Neuronal stem cell (in vitro differentiated cells): ENCODE data around the gene DOCK4.

Experiments used
- DNase-seq: peaks from one replicate; pipeline ENCODE4 v3.0.0-alpha.2; 2013; ENCODE audit warnings: low spot score
- H2AFZ ChIP-seq: one replicate; pipeline ENCODE4 v1.6.1; 2013; ENCODE audit warnings: mild to moderate bottlenecking, low read length, inconsistent platforms
- H2AK5ac ChIP-seq: 2 replicates; pipeline ENCODE4 v1.6.1; 2013; ENCODE audit warnings: low read depth, mild to moderate bottlenecking, inconsistent platforms, low read length, moderate library complexity, mixed read lengths
- H2BK120ac ChIP-seq: 2 replicates; pipeline ENCODE4 v1.6.1; 2013; ENCODE audit warnings: low read depth, mild to moderate bottlenecking, inconsistent platforms, low read length, moderate library complexity, mixed read lengths
- H2BK12ac ChIP-seq: one replicate; pipeline ENCODE4 v1.6.1; 2013; ENCODE audit warnings: low read length, inconsistent platforms
- H2BK15ac ChIP-seq: 2 replicates; pipeline ENCODE4 v1.6.1; 2013; ENCODE audit warnings: mild to moderate bottlenecking, low read length, inconsistent platforms, mixed read lengths
- H2BK5ac ChIP-seq: one replicate; pipeline ENCODE4 v1.6.1; 2013; ENCODE audit warnings: inconsistent platforms, mild to moderate bottlenecking, low read length, moderate library complexity
- H3K14ac ChIP-seq: one replicate; pipeline ENCODE4 v1.6.1; 2013; ENCODE audit warnings: low read length, inconsistent platforms
- H3K18ac ChIP-seq: 2 replicates; pipeline ENCODE4 v1.6.1; 2013; ENCODE audit warnings: low read length, inconsistent platforms
- H3K23ac ChIP-seq: 2 replicates; pipeline ENCODE4 v1.6.1; 2013; ENCODE audit warnings: low read depth, mild to moderate bottlenecking, mixed read lengths, low read length, inconsistent platforms; ENCODE audit not compliant: poor library complexity
- H3K27ac ChIP-seq: replicated peaks from 3 replicates; pipeline ENCODE4 v1.5.1; 2013; ENCODE audit warnings: low read length, inconsistent platforms
- H3K27me3 ChIP-seq, 3 experiments: 2 replicates each; pipeline ENCODE4 v1.6.1; 2013; ENCODE audit warnings: low read length in 3 of 3, mild to moderate bottlenecking in 2 of 3, inconsistent platforms in 1 of 3, low read depth in 1 of 3, mixed read lengths in 1 of 3, moderate library complexity in 1 of 3; ENCODE audit not compliant: control insufficient read depth in 3 of 3, insufficient read depth in 3 of 3
- H3K36me3 ChIP-seq, 2 donors: replicated peaks in 1 of 2; 2 replicates each; pipeline ENCODE4 v1.6.1; 2013; ENCODE audit warnings: low read length in 2 of 2; ENCODE audit not compliant: control insufficient read depth in 2 of 2, insufficient read depth in 2 of 2
- H3K4ac ChIP-seq: 2 replicates; pipeline ENCODE4 v1.6.1; 2013; ENCODE audit warnings: inconsistent platforms, mild to moderate bottlenecking, low read length, moderate library complexity
- H3K4me1 ChIP-seq, 2 donors: 1 replicate in 1 of 2; 2 replicates in 1 of 2; pipeline ENCODE4 v1.6.1; 2013; ENCODE audit warnings: low read length in 2 of 2, low read depth in 1 of 2; ENCODE audit not compliant: control insufficient read depth in 2 of 2, insufficient read depth in 1 of 2
- H3K4me2 ChIP-seq: one replicate; pipeline ENCODE4 v1.6.1; 2013; ENCODE audit warnings: mild to moderate bottlenecking, low read length, inconsistent platforms; ENCODE audit not compliant: insufficient read depth, poor library complexity, severe bottlenecking
- H3K4me3 ChIP-seq, 2 donors: 2 replicates each; pipeline ENCODE4 v1.5.1; 2013; ENCODE audit warnings: low read length in 2 of 2, mild to moderate bottlenecking in 2 of 2, inconsistent platforms in 1 of 2, moderate library complexity in 1 of 2
- H3K79me1 ChIP-seq: one replicate; pipeline ENCODE4 v1.6.1; 2013; ENCODE audit warnings: low read depth, mild to moderate bottlenecking, inconsistent platforms, low read length, moderate library complexity
- H3K9ac ChIP-seq: one replicate; pipeline ENCODE4 v1.6.1; 2013; ENCODE audit warnings: mild to moderate bottlenecking, low read depth, low read length, inconsistent platforms; ENCODE audit not compliant: poor library complexity
- H3K9me3 ChIP-seq, 2 donors: replicated peaks in 1 of 2; 2 replicates each; pipeline versions ENCODE3 to v1.6.1; 2013; ENCODE audit warnings: low read length in 2 of 2, mild to moderate bottlenecking in 2 of 2, inconsistent platforms in 1 of 2, low read depth in 1 of 2, mixed read lengths in 1 of 2, moderate library complexity in 1 of 2; ENCODE audit not compliant: control insufficient read depth in 2 of 2, insufficient read depth in 1 of 2
- H4K8ac ChIP-seq: one replicate; pipeline ENCODE4 v1.6.1; 2013; ENCODE audit warnings: low read depth, mild to moderate bottlenecking, inconsistent platforms, low read length, moderate library complexity
- H4K91ac ChIP-seq: one replicate; pipeline ENCODE4 v1.6.1; 2013; ENCODE audit warnings: low read length, low read depth, mild to moderate bottlenecking, inconsistent platforms; ENCODE audit not compliant: poor library complexity
- WGBS, 2 donors: extraction: QIAGEN DNeasy Blood & Tissue Kit; methylation state at CpG; one replicate each; pipeline ENCODE4 v1.1.7; 2013; ENCODE audit warnings: missing lambda C conversion rate in 2 of 2, mixed read lengths in 1 of 2; ENCODE audit not compliant: insufficient read length in 2 of 2, insufficient replicate concordance in 1 of 2; ENCODE audit errors: extremely low coverage in 2 of 2; 5-methylcytosine and 5-hydroxymethylcytosine counted together

Gene DOCK4

GRCh38 chr7:111886233-111886632 lies 320.0 kb downstream of the DOCK4 start:
- no peak overlapping the region for H2BK120ac ChIP-seq

GRCh38 chr7:111883241-111883640 lies 323.0 kb downstream of the DOCK4 start:
- H2BK15ac ChIP-seq: no peak overlapping the region
- no peak overlapping the region for H2BK120ac ChIP-seq
- no peak for DNase-seq
- no peak overlapping the region for H4K91ac ChIP-seq
- no peak overlapping the region for H3K27ac ChIP-seq
- no peak overlapping the region for H2BK12ac ChIP-seq
- peaks cover 2 to 6% of the 10 kb centered on the region in 2 donors for H3K36me3 ChIP-seq
- peaks cover 0 to 6% of the 10 kb centered on the region in 2 donors for H3K4me1 ChIP-seq
- H3K79me1 ChIP-seq: no peaks in the 10 kb centered on the region
- no peak overlapping the region for H3K4me2 ChIP-seq
- H3K9me3 ChIP-seq: peaks cover 0 to 14% of the 10 kb centered on the region in 2 donors
- H3K14ac ChIP-seq: no peak overlapping the region
- H3K4ac ChIP-seq: no peak overlapping the region
- no peak overlapping the region for H4K8ac ChIP-seq
- H2AFZ ChIP-seq: no peak overlapping the region
- H3K23ac ChIP-seq: no peak overlapping the region
- H3K27me3 ChIP-seq: no peaks in the 10 kb centered on the region
- no peak overlapping the region for H2AK5ac ChIP-seq
- no peak overlapping the region for H3K4me3 ChIP-seq
- no peak overlapping the region for H3K18ac ChIP-seq
- no peak overlapping the region for H3K9ac ChIP-seq
- no peak overlapping the region for H2BK5ac ChIP-seq

More at GRCh38 chr7:111886233-111886632, 320.0 kb downstream of the DOCK4 start:
- WGBS, 2 donors: no CpG with 5 or more reads among the region's 2 CpGs
- Histone ChIP-seq H3K79me1 (no peaks in the 10 kb centered on the region), H3K4ac (no peak overlapping the region), H2BK5ac (no peak overlapping the region), H3K4me2 (no peak overlapping the region), H3K14ac (no peak overlapping the region), H4K8ac (no peak overlapping the region), H2BK15ac (no peak overlapping the region), H4K91ac (no peak overlapping the region), H3K23ac (no peak overlapping the region), H3K36me3 (no peaks in the 10 kb centered on the region), H3K9ac (no peak overlapping the region), H2AFZ (no peak overlapping the region), H3K18ac (no peak overlapping the region), H3K4me1 (no peaks in the 10 kb centered on the region), H2AK5ac (no peak overlapping the region), H2BK12ac (no peak overlapping the region), H3K4me3 (no peak overlapping the region), H3K9me3 (no peaks in the 10 kb centered on the region), H3K27me3 (no peaks in the 10 kb centered on the region), H3K27ac (no peak overlapping the region)
- no peak for DNase-seq

GRCh38 chr7:111878785-111879184 lies 327.4 kb downstream of the DOCK4 start:
- H3K4ac ChIP-seq: no peak overlapping the region
- H3K9me3 ChIP-seq: peaks cover 0 to 17% of the 10 kb centered on the region in 2 donors
- no peak overlapping the region for H2AFZ ChIP-seq
- peaks cover 2 to 14% of the 10 kb centered on the region in 2 donors for H3K36me3 ChIP-seq
- no peak overlapping the region for H3K4me2 ChIP-seq
- H3K27me3 ChIP-seq: no peaks in the 10 kb centered on the region
- H4K8ac ChIP-seq: no peak overlapping the region
- H2BK12ac ChIP-seq: no peak overlapping the region
- H3K4me3 ChIP-seq: no peak overlapping the region
- H2BK15ac ChIP-seq: no peak overlapping the region
- no peak overlapping the region for H3K18ac ChIP-seq
- no peak overlapping the region for H2BK5ac ChIP-seq
- no peak overlapping the region for H3K14ac ChIP-seq
- no peak overlapping the region for H2AK5ac ChIP-seq
- H3K79me1 ChIP-seq: no peaks in the 10 kb centered on the region
- H3K27ac ChIP-seq: no peak overlapping the region
- peaks cover 5 to 11% of the 10 kb centered on the region in 2 donors for H3K4me1 ChIP-seq
- no peak overlapping the region for H2BK120ac ChIP-seq
- H3K23ac ChIP-seq: no peak overlapping the region
- no peak overlapping the region for H4K91ac ChIP-seq
- DNase-seq: no peak
- no peak overlapping the region for H3K9ac ChIP-seq

GRCh38 chr7:111877931-111878330 lies 328.3 kb downstream of the DOCK4 start:
- no peaks in the 10 kb centered on the region for H3K79me1 ChIP-seq
- no peak overlapping the region for H3K4ac ChIP-seq
- H3K23ac ChIP-seq: no peak overlapping the region
- peaks cover 5 to 13% of the 10 kb centered on the region in 2 donors for H3K4me1 ChIP-seq
- H2BK12ac ChIP-seq: no peak overlapping the region
- no peak overlapping the region for H2BK120ac ChIP-seq
- H3K9ac ChIP-seq: no peak overlapping the region
- no CpG with 5 or more reads among the region's 4 CpGs for WGBS, 2 donors
- H3K27ac ChIP-seq: no peak overlapping the region
- H4K8ac ChIP-seq: no peak overlapping the region
- no peaks in the 10 kb centered on the region for H3K27me3 ChIP-seq
- peaks cover 2 to 14% of the 10 kb centered on the region in 2 donors for H3K36me3 ChIP-seq
- H3K4me2 ChIP-seq: no peak overlapping the region
- no peak for DNase-seq
- H3K4me3 ChIP-seq: no peak overlapping the region
- no peak overlapping the region for H2BK15ac ChIP-seq
- peaks cover 0 to 17% of the 10 kb centered on the region in 2 donors for H3K9me3 ChIP-seq
- no peak overlapping the region for H3K14ac ChIP-seq
- H2BK5ac ChIP-seq: no peak overlapping the region
- H2AK5ac ChIP-seq: no peak overlapping the region
- no peak overlapping the region for H3K18ac ChIP-seq
- H2AFZ ChIP-seq: no peak overlapping the region
- no peak overlapping the region for H4K91ac ChIP-seq
